GM19240 (cell line): ENCODE data around the gene INSM1.

Source experiments
- DNase-seq: peaks from one replicate; pipeline ENCODE4 v3.0.0; 2011; ENCODE audit warnings: low spot score; ENCODE audit not compliant: insufficient read length

Gene INSM1

GRCh38 chr20:20393207-20394120, 25.6 kb downstream of the INSM1 start:
- DNase-seq: no peak

DNA sequence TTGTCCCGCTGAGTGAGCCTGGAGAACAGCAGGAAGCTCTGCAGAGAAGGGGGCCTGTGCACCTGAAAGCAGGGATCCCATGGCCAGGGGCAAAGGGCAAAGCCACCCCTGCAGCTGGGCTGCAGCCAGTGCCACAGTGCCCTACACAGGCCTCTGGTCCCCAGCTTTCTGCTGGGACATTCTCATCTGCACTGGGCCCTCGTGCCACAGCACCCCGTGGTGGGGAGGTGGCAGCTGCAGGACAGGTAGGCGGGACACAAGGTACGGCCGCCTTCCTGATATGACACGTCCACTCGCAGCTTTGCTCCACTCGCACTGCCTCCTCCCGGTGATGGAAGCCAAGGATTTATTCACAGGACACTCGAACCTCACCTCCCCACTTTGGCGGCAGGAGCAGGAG, 27.2 kb downstream of the INSM1 start:
- no peak for DNase-seq

- DNase-seq: no peak
These were observed 28.1 kb downstream of the INSM1 start for GRCh38 chr20:20395903-20396568.

DNA sequence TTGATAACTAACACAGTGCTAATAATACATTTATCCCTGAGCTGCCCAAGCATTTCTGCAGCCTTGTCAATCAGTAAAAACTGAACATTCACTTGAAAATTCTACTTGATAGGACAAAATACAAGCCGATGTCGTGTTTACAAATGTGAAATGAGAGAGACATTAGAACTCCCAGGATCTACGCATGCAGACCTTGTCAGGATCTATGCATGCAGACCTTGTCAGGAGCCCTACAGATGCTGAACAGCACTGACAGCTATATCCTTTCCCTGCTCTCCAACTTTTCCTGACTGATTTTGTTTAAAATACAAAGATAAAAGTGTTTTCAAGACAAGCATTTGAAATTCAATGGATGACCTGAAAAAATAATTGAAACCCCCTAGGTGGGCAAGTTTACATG, 28.9 kb downstream of the INSM1 start:
- DNase-seq: no peak

DNA sequence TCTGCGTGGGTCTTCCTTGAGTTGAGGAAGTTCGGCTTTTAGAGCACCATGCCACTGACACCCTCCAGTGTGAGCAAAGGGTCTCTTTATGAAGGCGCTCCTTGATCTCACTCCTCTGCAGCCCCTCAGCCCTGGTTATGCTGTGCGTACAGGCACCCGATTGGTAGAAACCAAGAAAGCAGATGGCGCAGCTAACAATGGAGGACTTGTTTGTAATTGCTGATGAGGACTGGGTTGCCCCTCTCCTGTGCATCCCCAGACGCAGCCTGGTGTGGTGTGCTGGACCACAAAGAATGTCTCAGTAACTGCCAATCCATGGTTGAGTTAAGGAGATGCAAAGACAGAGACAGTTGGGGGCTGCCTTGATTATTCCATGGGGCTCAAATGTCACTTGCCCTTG, 30.2 kb downstream of the INSM1 start:
- DNase-seq: no peak

DNA sequence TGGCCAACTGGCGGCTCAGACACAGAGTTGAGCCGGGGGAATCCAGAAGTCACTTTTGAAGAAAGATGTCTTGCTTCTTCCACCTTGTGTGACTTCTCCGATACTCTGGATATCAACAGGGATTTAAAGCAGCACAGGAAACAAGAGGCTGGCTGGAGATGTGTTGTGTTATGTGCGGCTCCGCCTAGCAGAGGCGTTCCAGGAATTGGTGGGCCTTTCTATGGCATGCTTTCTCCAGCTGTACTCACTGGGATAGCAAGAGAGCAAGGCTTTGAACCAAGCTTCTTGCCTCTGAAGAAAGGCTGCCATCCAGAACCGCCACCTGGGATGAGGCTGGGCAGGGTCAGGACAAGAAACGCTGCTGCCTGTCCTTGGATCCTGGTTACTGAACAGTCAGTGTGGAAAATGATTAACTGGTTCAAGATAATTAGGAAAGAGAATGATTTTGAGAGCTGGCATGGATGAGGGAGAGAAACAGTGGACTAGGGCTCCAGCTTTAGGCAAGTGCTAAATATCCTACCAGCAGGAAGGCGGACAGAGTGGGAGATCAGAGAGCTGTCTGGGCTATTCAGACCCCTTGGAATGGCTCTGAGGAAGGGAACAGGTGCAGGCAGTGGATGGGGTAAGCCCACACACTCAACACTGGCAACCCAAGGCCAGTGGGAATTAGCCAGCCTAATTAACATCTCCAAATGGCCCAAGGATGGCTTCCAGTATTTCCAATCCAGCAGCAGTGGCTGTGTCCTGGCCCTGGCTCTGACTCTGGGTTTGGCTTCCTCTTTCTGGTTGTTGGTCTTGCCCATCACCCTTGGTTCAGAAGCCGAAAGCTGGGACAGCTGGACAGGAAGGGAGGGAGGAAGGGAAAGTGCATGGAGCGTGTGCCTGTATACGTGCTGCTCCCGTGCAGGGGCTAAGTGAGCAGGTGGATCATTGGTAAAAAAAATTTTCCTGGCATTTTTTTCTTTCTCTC, 31.9 kb downstream of the INSM1 start:
- no peak for DNase-seq

- DNase-seq: no peak
These were observed 34.1 kb downstream of the INSM1 start for GRCh38 chr20:20401991-20402390.

DNA sequence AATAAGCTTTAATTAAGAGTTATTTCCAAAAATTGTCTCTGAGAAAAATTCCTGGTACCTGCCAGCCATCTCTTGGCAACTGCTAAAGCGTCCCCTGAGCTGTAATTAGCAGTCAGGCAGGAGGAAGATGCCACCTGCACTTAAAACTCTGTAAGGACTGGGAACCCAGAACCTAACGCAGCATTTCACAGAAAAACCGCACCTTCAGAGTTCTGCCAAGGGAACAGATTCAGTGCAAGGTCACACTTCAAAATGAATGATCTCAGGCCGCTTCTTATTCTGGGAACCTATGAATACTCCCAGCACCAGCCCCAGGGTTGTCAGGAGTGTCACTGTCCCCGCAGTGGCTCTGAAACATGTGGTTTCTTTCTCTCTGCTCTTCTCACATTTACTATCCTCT, 36.7 kb downstream of the INSM1 start:
- DNase-seq: no peak

GRCh38 chr20:20405623-20406022, 37.7 kb downstream of the INSM1 start:
- DNase-seq: no peak

DNA sequence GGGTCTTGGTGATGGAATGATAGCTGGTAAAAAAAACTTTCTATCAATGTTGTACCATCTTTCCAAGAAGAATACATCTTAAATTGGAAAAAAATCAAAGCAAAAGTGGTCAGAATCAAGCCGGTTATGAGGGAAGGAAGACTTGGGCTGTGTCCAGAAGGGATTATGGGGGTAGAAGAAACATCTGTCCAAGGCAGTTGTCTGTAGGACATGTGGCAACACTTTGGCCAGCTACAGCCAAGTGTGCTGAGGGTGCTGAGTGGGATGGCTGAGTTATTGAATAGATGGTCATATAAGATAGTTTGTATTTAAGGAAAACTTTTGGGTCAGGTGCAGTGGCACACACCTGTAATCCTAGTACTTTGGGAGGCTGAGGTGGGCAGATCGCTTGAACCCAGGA, 38.4 kb downstream of the INSM1 start:
- DNase-seq: no peak

- no peak for DNase-seq
These were observed 40.2 kb downstream of the INSM1 start for GRCh38 chr20:20407891-20408805.

- no peak for DNase-seq
These were observed 41.4 kb downstream of the INSM1 start for GRCh38 chr20:20409331-20409730.

DNA sequence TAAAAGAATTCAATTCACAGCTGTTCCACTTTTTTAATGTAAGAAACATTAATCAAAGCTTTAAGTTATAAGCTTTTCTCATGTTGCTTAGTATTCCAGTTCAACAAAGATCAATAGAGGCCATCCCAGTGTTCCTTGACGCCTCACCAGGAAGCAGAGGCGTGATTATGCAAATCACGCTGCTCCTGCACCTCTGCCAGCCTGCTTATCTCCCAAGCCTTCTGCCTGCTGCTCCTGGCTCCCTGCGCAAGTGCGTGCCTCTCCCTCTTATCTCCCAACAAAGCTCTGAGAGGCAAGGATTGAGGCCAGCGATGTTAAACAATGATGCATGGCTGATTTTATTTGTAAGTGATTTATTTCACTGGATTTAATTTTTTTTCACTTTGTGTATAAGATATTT, 42.8 kb downstream of the INSM1 start:
- DNase-seq: no peak

GRCh38 chr20:20411402-20411801, 43.5 kb downstream of the INSM1 start:
- DNase-seq: no peak

GRCh38 chr20:20411836-20412235, 43.9 kb downstream of the INSM1 start:
- DNase-seq: no peak

DNA sequence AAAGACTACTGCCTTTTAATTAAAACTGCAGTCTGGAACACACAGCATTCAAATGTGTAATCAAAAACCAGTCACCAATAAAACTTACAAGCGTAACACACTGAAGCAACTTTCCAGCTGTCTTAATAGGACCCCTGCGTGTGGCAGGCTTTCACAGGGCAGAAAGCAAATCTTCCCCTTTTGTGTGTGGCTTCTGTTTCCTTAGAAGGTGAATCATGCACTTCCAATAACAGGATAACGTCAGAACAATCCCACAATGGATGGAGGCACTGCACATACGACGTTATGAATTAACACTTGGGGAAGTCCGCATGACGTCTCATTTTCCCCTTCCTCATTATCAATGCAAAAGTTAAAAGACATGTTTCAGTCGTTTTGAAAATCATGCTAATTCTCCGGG, 44.8 kb downstream of the INSM1 start:
- DNase-seq: no peak

DNA sequence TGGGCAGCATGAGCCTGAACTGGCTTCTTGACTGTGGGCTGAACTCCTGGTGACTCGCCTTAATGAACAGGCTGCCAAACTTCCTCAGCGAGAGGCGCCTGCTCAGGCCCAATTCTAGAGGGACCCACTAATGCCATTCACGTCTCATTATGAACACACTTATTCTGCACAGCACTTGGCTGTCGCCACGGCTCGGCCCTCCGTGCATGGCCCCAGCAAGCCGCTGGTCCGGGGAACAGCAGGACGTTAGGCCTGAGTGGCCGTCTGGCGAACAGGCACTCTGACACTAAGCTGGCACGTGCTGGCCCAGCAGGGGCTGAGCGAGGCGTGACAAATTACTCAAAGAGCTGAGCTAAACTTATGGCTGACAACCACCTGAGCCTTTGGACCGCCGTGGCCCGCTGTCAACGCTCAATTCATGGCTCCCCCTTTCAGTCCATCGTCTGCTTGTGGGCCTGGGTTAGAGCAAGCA, 45.9 kb downstream of the INSM1 start:
- no peak for DNase-seq

GRCh38 chr20:20414640-20415220, 46.8 kb downstream of the INSM1 start:
- no peak for DNase-seq

DNA sequence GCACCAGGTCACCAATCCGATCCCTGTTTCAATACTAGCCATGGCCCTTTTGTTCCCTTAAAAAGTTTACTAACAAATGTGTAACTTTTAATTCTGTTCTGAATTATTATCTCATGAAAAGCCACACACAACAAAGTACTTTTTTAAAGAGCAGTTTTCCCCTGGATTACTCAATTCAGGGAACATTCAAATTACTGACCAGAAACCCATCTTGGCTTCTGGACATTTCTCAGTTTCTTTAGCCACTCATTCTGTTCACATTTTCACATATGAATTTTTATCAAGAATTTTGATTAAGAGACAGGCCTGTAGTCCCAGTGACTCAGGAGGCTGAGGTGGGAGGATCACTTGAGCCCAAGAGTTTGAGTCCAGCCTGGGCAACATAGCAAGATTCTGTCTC, 47.4 kb downstream of the INSM1 start:
- no peak for DNase-seq
